D341Med (cell line): ENCODE results near the gene EBP.
"Not testable (repeated sequence)": the region's sequence is repeated elsewhere in the genome, so short reads cannot be mapped to it uniquely, and the experiment has no call there.

Source experiments
- DNase-seq: peaks from one replicate; pipeline ENCODE4 v3.0.0; 2012; ENCODE audit warnings: low spot score

Gene EBP

GRCh38 chrX:48493890-48494364, 27.7 kb upstream of the EBP start:
- peak; percentile 67 for DNase-seq

GRCh38 chrX:48496660-48497059, 24.9 kb upstream of the EBP start:
- DNase-seq: no peak

GRCh38 chrX:48497871-48498270, 23.7 kb upstream of the EBP start:
- DNase-seq: no peak

GRCh38 chrX:48498374-48498809, 23.2 kb upstream of the EBP start:
- DNase-seq: no peak

- no peak for DNase-seq
These were observed 17.3 kb upstream of the EBP start for GRCh38 chrX:48504261-48504660.

GRCh38 chrX:48505481-48505880, 16.1 kb upstream of the EBP start:
- no peak for DNase-seq

GRCh38 chrX:48507246-48507645, 14.4 kb upstream of the EBP start:
- DNase-seq: no peak

- peak; percentile 94 for DNase-seq
These were observed 13.0 kb upstream of the EBP start, which contains the start of gene PORCN for GRCh38 chrX:48508400-48509244. TSS of gene PORCN (plus strand) at chrX:48508992. CDS start at chrX:48509821, 829 bp downstream.

- no peak for DNase-seq
These were observed 12.4 kb upstream of the EBP start for GRCh38 chrX:48509245-48509590.

GRCh38 chrX:48509619-48510018, 12.0 kb upstream of the EBP start:
- DNase-seq: no peak

GRCh38 chrX:48511560-48511959, 10.0 kb upstream of the EBP start:
- DNase-seq: peak; percentile 46

GRCh38 chrX:48512371-48512935, 9.2 kb upstream of the EBP start:
- no peak for DNase-seq

GRCh38 chrX:48513670-48514069, 7.9 kb upstream of the EBP start:
- DNase-seq: no peak

GRCh38 chrX:48514126-48514806, 7.3 kb upstream of the EBP start:
- DNase-seq: no peak

- no peak for DNase-seq
These were observed 6.6 kb upstream of the EBP start for GRCh38 chrX:48514868-48515460.

GRCh38 chrX:48515842-48516241, 5.8 kb upstream of the EBP start:
- no peak for DNase-seq

GRCh38 chrX:48516285-48516684, 5.3 kb upstream of the EBP start:
- no peak for DNase-seq

GRCh38 chrX:48516987-48517386, 4.6 kb upstream of the EBP start:
- DNase-seq: no peak

- not testable (repeated sequence) for DNase-seq
These were observed 2.1 kb upstream of the EBP start for GRCh38 chrX:48519481-48519880.

GRCh38 chrX:48520455-48520854, 1.2 kb upstream of the EBP start:
- DNase-seq: no peak

- DNase-seq: no peak
These were observed 644 bp upstream of the EBP start for GRCh38 chrX:48520976-48521352.

GRCh38 chrX:48522291-48522690, 683 bp downstream of the EBP start:
- no peak for DNase-seq

GRCh38 chrX:48523682-48524081, 2.1 kb downstream of the EBP start:
- no peak for DNase-seq
